ENCODE data around the gene DYSF. TPM values are rescaled to one million over a fixed set of nuclear protein-coding genes. Genes with fewer than 3 reads are reported as not detected.

DYSF gene
- total RNA-seq, 4 donors from 2014 or later: 4.2 to 26.6 (median 16.2) TPM

DNA sequence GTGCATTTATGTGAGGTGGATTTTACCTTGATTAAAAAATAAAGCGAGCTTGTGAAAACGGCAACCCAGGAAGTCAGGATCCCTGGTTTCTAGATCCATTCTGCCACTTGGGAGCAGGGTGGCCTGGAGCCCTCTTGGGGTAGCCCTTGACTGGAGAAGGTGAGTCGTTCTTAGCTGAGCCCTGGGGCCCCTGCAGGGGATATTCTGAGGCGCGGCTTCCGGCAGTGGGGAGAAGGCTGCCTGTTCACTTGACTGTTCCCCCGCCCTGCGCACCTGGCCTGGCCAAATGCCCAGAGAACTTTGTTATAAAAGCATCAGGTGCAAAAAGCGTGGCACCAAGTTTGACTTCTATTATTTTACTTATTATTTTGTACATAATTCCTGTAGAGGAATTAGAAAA is 221.9 kb downstream of the DYSF start:
- TF ChIP-seq, protein P1, sequence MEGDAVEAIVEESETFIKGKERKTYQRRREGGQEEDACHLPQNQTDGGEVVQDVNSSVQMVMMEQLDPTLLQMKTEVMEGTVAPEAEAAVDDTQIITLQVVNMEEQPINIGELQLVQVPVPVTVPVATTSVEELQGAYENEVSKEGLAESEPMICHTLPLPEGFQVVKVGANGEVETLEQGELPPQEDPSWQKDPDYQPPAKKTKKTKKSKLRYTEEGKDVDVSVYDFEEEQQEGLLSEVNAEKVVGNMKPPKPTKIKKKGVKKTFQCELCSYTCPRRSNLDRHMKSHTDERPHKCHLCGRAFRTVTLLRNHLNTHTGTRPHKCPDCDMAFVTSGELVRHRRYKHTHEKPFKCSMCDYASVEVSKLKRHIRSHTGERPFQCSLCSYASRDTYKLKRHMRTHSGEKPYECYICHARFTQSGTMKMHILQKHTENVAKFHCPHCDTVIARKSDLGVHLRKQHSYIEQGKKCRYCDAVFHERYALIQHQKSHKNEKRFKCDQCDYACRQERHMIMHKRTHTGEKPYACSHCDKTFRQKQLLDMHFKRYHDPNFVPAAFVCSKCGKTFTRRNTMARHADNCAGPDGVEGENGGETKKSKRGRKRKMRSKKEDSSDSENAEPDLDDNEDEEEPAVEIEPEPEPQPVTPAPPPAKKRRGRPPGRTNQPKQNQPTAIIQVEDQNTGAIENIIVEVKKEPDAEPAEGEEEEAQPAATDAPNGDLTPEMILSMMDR (IDR thresholded peaks at IDR 0.05; ENCODE audit: low read depth): no peak

DNA sequence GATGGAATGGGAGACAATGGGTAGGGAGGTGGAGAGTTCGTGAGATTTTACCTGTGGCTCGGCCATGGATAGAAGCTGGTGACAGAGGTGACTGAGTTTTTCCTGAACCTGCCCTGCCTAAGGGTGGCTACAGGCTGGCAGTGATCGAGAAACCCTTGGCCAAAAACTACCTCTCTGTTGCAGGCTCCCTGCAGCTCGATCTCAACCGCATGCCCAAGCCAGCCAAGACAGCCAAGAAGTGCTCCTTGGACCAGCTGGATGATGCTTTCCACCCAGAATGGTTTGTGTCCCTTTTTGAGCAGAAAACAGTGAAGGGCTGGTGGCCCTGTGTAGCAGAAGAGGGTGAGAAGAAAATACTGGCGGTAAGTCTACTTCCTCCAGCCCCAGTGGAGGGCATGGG is 225.5 kb downstream of the DYSF start:
- TF ChIP-seq, protein P1 (IDR thresholded peaks at IDR 0.05; ENCODE audit: low read depth): no peak

DNA sequence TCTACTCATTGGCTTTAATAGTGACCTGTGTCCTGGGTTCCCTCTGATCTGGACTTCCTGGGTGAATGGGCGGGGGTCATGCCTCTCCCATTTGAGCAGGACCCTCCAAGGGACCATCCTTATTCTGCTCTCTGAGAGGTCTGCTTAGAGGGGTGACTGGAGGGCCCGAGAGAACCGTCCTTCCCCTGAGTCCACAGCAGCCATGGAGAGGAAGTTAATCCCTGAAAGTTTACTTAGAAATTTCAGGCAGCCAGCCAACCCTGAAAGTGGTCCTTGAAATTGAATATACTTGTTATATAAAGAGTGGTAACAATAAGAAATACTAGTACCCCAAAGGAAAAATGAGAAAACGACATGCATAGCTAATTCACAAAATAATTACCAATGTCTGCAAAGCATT is 226.1 kb downstream of the DYSF start:
- TF ChIP-seq, protein P1 (IDR thresholded peaks at IDR 0.05; ENCODE audit: low read depth): no peak

DNA sequence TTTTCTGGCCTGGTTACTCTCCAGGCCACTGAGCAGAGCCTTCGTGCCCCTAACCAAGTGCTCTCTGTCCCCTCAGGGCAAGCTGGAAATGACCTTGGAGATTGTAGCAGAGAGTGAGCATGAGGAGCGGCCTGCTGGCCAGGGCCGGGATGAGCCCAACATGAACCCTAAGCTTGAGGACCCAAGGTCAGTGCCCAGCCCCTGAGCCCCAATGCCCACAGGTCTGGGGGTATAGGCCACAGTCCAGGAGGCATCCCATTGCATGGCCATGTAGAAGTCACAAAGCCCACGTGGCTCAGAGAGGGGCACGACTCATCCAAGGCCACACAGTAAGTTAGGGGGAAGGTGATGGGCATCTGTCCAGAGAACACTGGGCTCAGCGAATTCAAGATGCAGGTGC is 227.6 kb downstream of the DYSF start:
- TF ChIP-seq, protein P1 (IDR thresholded peaks at IDR 0.05; ENCODE audit: low read depth): no peak

DNA sequence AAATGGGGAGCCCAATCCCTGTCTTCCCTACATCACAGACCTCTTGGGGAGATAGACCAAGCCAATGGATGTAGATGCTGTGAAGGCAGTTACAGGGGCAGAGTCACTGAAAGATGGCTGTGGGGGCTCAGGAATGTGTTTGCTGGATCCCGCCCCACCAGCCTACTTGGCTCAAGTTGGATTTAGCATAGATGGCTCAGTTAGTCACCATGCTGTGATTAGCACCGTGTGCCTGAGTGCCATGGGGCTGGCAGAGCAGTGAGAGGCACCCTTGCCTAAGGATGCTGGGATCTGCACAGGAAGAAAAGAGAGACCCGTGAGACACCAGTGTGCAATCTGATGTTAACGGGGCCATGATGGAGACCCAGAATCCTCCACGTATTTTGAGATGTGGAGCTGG is 228.3 kb downstream of the DYSF start:
- TF ChIP-seq, protein P1 (IDR thresholded peaks at IDR 0.05; ENCODE audit: low read depth): no peak

DNA sequence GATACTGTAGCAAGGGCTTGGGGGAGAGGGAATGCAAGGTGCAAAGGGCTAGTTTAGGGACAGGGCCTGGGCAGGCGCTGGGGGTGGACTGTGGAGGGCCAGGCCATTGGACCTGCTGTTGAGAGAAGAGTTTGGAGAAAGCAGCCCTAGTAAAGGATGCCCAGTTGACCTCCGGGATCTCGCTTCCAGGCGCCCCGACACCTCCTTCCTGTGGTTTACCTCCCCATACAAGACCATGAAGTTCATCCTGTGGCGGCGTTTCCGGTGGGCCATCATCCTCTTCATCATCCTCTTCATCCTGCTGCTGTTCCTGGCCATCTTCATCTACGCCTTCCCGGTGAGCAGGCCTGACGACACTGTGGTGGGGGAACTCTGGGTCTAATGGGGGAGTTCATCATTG is 229.0 kb downstream of the DYSF start:
- TF ChIP-seq, protein P1 (IDR thresholded peaks at IDR 0.05; ENCODE audit: low read depth): no peak

DNA sequence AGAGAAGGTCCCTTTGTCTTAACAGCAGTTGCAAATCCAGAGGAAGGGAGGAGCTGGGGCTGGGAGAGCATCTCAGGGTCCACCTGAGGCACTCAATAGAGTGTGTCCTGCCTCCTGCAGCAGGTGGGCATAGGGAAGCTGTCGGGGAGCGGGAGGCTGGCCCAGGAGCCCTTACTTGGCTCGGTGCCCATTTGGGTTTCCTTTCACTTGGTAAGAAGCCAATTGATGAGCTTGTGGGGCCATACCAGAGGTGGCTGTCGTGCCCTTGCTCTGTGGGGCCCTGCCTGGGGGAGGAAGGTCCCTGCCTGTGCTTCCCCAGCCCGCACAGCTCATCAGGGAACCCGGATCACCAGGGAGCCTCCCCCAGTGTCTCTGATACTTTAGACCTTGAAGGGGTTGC is 229.7 kb downstream of the DYSF start:
- TF ChIP-seq, protein P1 (IDR thresholded peaks at IDR 0.05; ENCODE audit: low read depth): no peak

Measured in subcutaneous adipose tissue (tissue), 4 donors.